Measurements from ENCODE around the gene MEIOB. TPM values are rescaled to one million over a fixed set of nuclear protein-coding genes. Genes with fewer than 3 reads are reported as not detected.
"Not testable (repeated sequence)": the region's sequence is repeated elsewhere in the genome, so short reads cannot be mapped to it uniquely, and the experiment has no call there.

MEIOB gene
- total and polyA plus RNA-seq, 2 experiments from 2014 or later = 0.14 TPM; not detected in 1

GRCh38 chr16:1899641-1900451 lies 27.9 kb upstream of the MEIOB start:
- WGBS, 2 experiments (ENCODE audit: low coverage in 1 of 2, low lambda C conversion rate in 2 of 2, missing lambda C conversion rate in 2 of 2) = 76 to 79% methylated on average over 16 of the region's 16 CpGs
- peaks cover 17% of the 10 kb centered on the region for H3K27me3 ChIP-seq (replicated peaks; ENCODE audit: insufficient read depth)

GRCh38 chr16:1897692-1898091 lies 25.7 kb upstream of the MEIOB start:
- H3K79me2 ChIP-seq (ENCODE audit: insufficient read depth); H3K4me3 ChIP-seq; H4K20me1 ChIP-seq (ENCODE audit: insufficient read depth); H3K27ac ChIP-seq; H3K9me2 ChIP-seq (ENCODE audit: insufficient read depth); DNase-seq; H3K9ac ChIP-seq; in situ Hi-C loops (cut with MboI); H3K4me2 ChIP-seq (ENCODE audit: unreplicated experiment); H3F3A ChIP-seq (ENCODE audit: insufficient read depth); H2AFZ ChIP-seq; H3K9me3 ChIP-seq (ENCODE audit: low read depth); H3K36me3 ChIP-seq (ENCODE audit: low read depth); H3K4me1 ChIP-seq (ENCODE audit: insufficient read depth); H3K27me3 ChIP-seq (replicated peaks; ENCODE audit: insufficient read depth): not testable (repeated sequence)
- WGBS, 2 experiments (ENCODE audit: low coverage in 1 of 2, low lambda C conversion rate in 2 of 2, missing lambda C conversion rate in 2 of 2) = 59 to 63% methylated on average over 2 of the region's 2 CpGs

More at GRCh38 chr16:1899641-1900451, 27.9 kb upstream of the MEIOB start:
- Histone ChIP-seq H3K4me1 (ENCODE audit: insufficient read depth) (no peaks in the 10 kb centered on the region), H4K20me1 (ENCODE audit: insufficient read depth) (no peaks in the 10 kb centered on the region), H2AFZ (no peak overlapping the region), H3K9me2 (ENCODE audit: insufficient read depth) (no peaks in the 10 kb centered on the region), H3K4me3 (no peak overlapping the region), H3K9me3 (ENCODE audit: low read depth) (no peaks in the 10 kb centered on the region), H3F3A (ENCODE audit: insufficient read depth) (no peaks in the 10 kb centered on the region), H3K79me2 (ENCODE audit: insufficient read depth) (no peaks in the 10 kb centered on the region), H3K4me2 (ENCODE audit: unreplicated experiment) (no peak overlapping the region), H3K27ac (no peak overlapping the region), H3K36me3 (ENCODE audit: low read depth) (no peaks in the 10 kb centered on the region), H3K9ac (no peak overlapping the region)
- in situ Hi-C loops (cut with MboI) = no loop called here
- no peak for TF ChIP-seq EZH2 (IDR thresholded peaks at IDR 0.05; ENCODE audit: insufficient read depth, poor library complexity, severe bottlenecking)
- TF ChIP-seq EZH2phosphoT487 (IDR thresholded peaks at IDR 0.05; ENCODE audit: insufficient read depth, low read depth) = no peak
- no peak for DNase-seq

GRCh38 chr16:1895949-1896675 lies 24.1 kb upstream of the MEIOB start:
- Histone ChIP-seq H3K9ac (no peak overlapping the region), H3K9me2 (ENCODE audit: insufficient read depth) (no peaks in the 10 kb centered on the region), H3K4me2 (ENCODE audit: unreplicated experiment) (no peak overlapping the region), H4K20me1 (ENCODE audit: insufficient read depth) (no peaks in the 10 kb centered on the region), H2AFZ (no peak overlapping the region), H3F3A (ENCODE audit: insufficient read depth) (no peaks in the 10 kb centered on the region), H3K79me2 (ENCODE audit: insufficient read depth) (no peaks in the 10 kb centered on the region), H3K27me3 (replicated peaks; ENCODE audit: insufficient read depth) (peaks cover 10% of the 10 kb centered on the region), H3K27ac (no peak overlapping the region), H3K9me3 (ENCODE audit: low read depth) (no peaks in the 10 kb centered on the region), H3K36me3 (ENCODE audit: low read depth) (no peaks in the 10 kb centered on the region), H3K4me3 (no peak overlapping the region), H3K4me1 (ENCODE audit: insufficient read depth) (no peaks in the 10 kb centered on the region)
- TF ChIP-seq EZH2 (IDR thresholded peaks at IDR 0.05; ENCODE audit: insufficient read depth, poor library complexity, severe bottlenecking) (no peak), EZH2phosphoT487 (IDR thresholded peaks at IDR 0.05; ENCODE audit: insufficient read depth, low read depth) (no peak)
- in situ Hi-C loops (cut with MboI) = no loop called here
- DNase-seq = no peak
- 60 to 66% methylated on average over 25 to 27 of the region's 27 CpGs for WGBS, 2 experiments (ENCODE audit: low coverage in 1 of 2, low lambda C conversion rate in 2 of 2, missing lambda C conversion rate in 2 of 2)

- no peak for TF ChIP-seq EZH2 (IDR thresholded peaks at IDR 0.05; ENCODE audit: insufficient read depth, poor library complexity, severe bottlenecking)
- TF ChIP-seq EZH2phosphoT487 (IDR thresholded peaks at IDR 0.05; ENCODE audit: insufficient read depth, low read depth) = no peak
These were observed 23.1 kb upstream of the MEIOB start for GRCh38 chr16:1895068-1895467.

More at GRCh38 chr16:1895068-1895467, 23.1 kb upstream of the MEIOB start:
- Histone ChIP-seq H3K79me2 (ENCODE audit: insufficient read depth) (no peaks in the 10 kb centered on the region), H2AFZ (no peak overlapping the region), H3K4me1 (ENCODE audit: insufficient read depth) (no peaks in the 10 kb centered on the region), H3K27me3 (replicated peaks; ENCODE audit: insufficient read depth) (peaks cover 19% of the 10 kb centered on the region), H3K4me3 (no peak overlapping the region), H3F3A (ENCODE audit: insufficient read depth) (no peaks in the 10 kb centered on the region), H3K9me3 (ENCODE audit: low read depth) (no peaks in the 10 kb centered on the region), H4K20me1 (ENCODE audit: insufficient read depth) (no peaks in the 10 kb centered on the region), H3K9me2 (ENCODE audit: insufficient read depth) (no peaks in the 10 kb centered on the region), H3K27ac (no peak overlapping the region), H3K36me3 (ENCODE audit: low read depth) (no peaks in the 10 kb centered on the region), H3K9ac (no peak overlapping the region), H3K4me2 (ENCODE audit: unreplicated experiment) (no peak overlapping the region)
- no peak for DNase-seq
- in situ Hi-C loops (cut with MboI) = no loop called here
- WGBS, 2 experiments (ENCODE audit: low coverage in 1 of 2, low lambda C conversion rate in 2 of 2, missing lambda C conversion rate in 2 of 2) = 83 to 90% methylated on average over 5 of the region's 5 CpGs
